Activated T-cell treated with anti-CD3 and anti-CD28 coated beads, Interleukin-2, amount 50 U/mL, for 4 hours (primary cell): ENCODE measurements around the gene FAM229B. TPM values are rescaled to one million over a fixed set of nuclear protein-coding genes. Genes with fewer than 3 reads are reported as not detected.

ENCODE experiments used
- ATAC-seq, 2 donors: fragments of 200-7000 bp; cut with Tn5 transposase; one replicate each; pipeline ENCODE4 v1.10.0; 2021
- DNase-seq: peaks from one replicate; pipeline ENCODE4 v3.0.0-alpha.2; 2020
- H3K27me3 Mint-ChIP-seq: one replicate; pipeline ENCODE4 v1.8.0; 2021; ENCODE audit warnings: low read depth, mixed read lengths
- H3K36me3 Mint-ChIP-seq: one replicate; pipeline ENCODE4 v1.8.0; 2022; ENCODE audit warnings: mixed read lengths; ENCODE audit not compliant: insufficient read depth
- H3K4me1 Mint-ChIP-seq: one replicate; pipeline ENCODE4 v1.8.0; 2021; ENCODE audit warnings: low read depth, mixed read lengths
- H3K4me3 Mint-ChIP-seq: one replicate; pipeline ENCODE4 v1.8.0; 2021; ENCODE audit warnings: mild to moderate bottlenecking, moderate library complexity, mixed read lengths
- H3K9me3 Mint-ChIP-seq: one replicate; pipeline ENCODE4 v1.8.0; 2021; ENCODE audit warnings: mixed read lengths
- total RNA-seq, 3 donors: library from RNA; stranded (reverse); gene quantifications; one replicate each; pipeline ENCODE4 v1.2.1, GENCODE V29; 2021

FAM229B gene
- total RNA-seq, 3 donors from 2014 or later: 2.8 to 3.8 (median 3.1) TPM

GRCh38 chr6:112144145-112144926 is 56.9 kb downstream of the FAM229B start:
- ATAC-seq (no peak), DNase-seq (no peak)
- Mint-ChIP-seq H3K9me3 (no peaks in the 10 kb centered on the region), H3K4me1 (peaks cover 1% of the 10 kb centered on the region), H3K27me3 (peaks cover 12% of the 10 kb centered on the region), H3K36me3 (no peaks in the 10 kb centered on the region), H3K4me3 (no peak overlapping the region)

GRCh38 chr6:112145080-112145573 is 57.7 kb downstream of the FAM229B start:
- no peaks in the 10 kb centered on the region for H3K36me3 Mint-ChIP-seq
- no peak for ATAC-seq
- no peak for DNase-seq
- H3K9me3 Mint-ChIP-seq: no peaks in the 10 kb centered on the region
- peaks cover 1% of the 10 kb centered on the region for H3K4me1 Mint-ChIP-seq
- no peak overlapping the region for H3K4me3 Mint-ChIP-seq
- H3K27me3 Mint-ChIP-seq: peaks cover 16% of the 10 kb centered on the region

- Mint-ChIP-seq H3K27me3 (peaks cover 14% of the 10 kb centered on the region), H3K4me3 (no peak overlapping the region), H3K9me3 (no peaks in the 10 kb centered on the region), H3K4me1 (peaks cover 1% of the 10 kb centered on the region), H3K36me3 (no peaks in the 10 kb centered on the region)
- DNase-seq (no peak), ATAC-seq (no peak)
Observed at GRCh38 chr6:112148103-112148502, 60.7 kb downstream of the FAM229B start.

GRCh38 chr6:112149236-112149635 is 61.8 kb downstream of the FAM229B start:
- ATAC-seq (no peak), DNase-seq (no peak)
- Mint-ChIP-seq H3K4me3 (no peak overlapping the region), H3K27me3 (peaks cover 18% of the 10 kb centered on the region), H3K9me3 (no peaks in the 10 kb centered on the region), H3K4me1 (peaks cover 2% of the 10 kb centered on the region), H3K36me3 (no peaks in the 10 kb centered on the region)

GRCh38 chr6:112149719-112150263 is 62.4 kb downstream of the FAM229B start:
- no peak overlapping the region for H3K4me3 Mint-ChIP-seq
- H3K4me1 Mint-ChIP-seq: peaks cover 7% of the 10 kb centered on the region
- peaks cover 20% of the 10 kb centered on the region for H3K27me3 Mint-ChIP-seq
- no peaks in the 10 kb centered on the region for H3K36me3 Mint-ChIP-seq
- ATAC-seq (no peak), DNase-seq (no peak)
- H3K9me3 Mint-ChIP-seq: no peaks in the 10 kb centered on the region

- ATAC-seq (no peak), DNase-seq (no peak)
- H3K9me3 Mint-ChIP-seq: no peaks in the 10 kb centered on the region
- no peaks in the 10 kb centered on the region for H3K36me3 Mint-ChIP-seq
- H3K27me3 Mint-ChIP-seq: peaks cover 20% of the 10 kb centered on the region
- H3K4me1 Mint-ChIP-seq: peaks cover 9% of the 10 kb centered on the region
- H3K4me3 Mint-ChIP-seq: no peak overlapping the region
Observed at GRCh38 chr6:112150363-112150762, 63.0 kb downstream of the FAM229B start.

Other genes starting within 250 kb of the FAM229B start
- gene FYN, start 214.1 kb upstream of the FAM229B start, total RNA-seq: 100 to 1,000 TPM; 481 to 505 (median 485) TPM
- gene CCN6, start 33.5 kb upstream of the FAM229B start, total RNA-seq: under 1 TPM; 0.43 to 0.90 (median 0.58) TPM
- 10 to 100 TPM; 36.3 to 55.3 (median 42.6) TPM for gene TUBE1, start 109 bp upstream of the FAM229B start, total RNA-seq
- gene LAMA4, start 167.0 kb downstream of the FAM229B start, total RNA-seq: under 1 TPM in 2 of 3 donors, not detected in 1; 0.30 to 0.34 TPM